Activated T-cell treated with anti-CD3 and anti-CD28 coated beads for 1 hour (primary cell): ENCODE results near the gene R3HDM2.
A peak's percentile ranks its signal among the peaks of the same experiment; 100 is the strongest.

Experiments used
- DNase-seq: peaks from one replicate; pipeline ENCODE4 v3.0.0-alpha.2; 2020; ENCODE audit warnings: low read depth

R3HDM2 gene

DNA sequence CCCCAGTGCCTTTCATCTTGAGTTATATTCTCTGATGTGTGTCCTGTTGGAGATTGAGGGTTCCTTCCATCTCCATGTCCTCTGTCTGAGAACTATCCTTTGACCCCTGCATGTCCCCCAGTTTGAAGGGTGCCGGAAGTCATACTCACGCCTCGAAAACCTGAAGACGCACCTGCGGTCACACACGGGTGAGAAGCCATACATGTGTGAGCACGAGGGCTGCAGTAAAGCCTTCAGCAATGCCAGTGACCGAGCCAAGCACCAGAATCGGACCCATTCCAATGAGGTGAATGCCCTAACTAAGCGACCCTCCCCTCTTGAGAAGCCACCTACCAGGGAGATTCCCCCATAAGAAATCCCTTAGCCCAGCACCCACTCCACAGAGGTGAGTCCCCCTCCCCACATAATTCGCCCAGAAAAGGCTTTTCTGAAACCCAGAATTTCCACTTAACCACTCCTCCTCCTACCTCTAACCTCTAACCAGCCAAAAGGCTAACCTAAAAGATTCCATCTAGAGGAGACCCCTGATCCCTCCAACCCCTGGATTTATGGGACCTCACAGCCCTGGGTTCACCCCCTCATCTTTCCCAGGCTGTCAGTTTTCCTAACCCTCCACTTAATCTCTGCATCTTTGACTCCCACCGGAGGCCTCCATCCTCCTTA, 36.5 kb upstream of the R3HDM2 start:
- DNase-seq, result no peak

DNA sequence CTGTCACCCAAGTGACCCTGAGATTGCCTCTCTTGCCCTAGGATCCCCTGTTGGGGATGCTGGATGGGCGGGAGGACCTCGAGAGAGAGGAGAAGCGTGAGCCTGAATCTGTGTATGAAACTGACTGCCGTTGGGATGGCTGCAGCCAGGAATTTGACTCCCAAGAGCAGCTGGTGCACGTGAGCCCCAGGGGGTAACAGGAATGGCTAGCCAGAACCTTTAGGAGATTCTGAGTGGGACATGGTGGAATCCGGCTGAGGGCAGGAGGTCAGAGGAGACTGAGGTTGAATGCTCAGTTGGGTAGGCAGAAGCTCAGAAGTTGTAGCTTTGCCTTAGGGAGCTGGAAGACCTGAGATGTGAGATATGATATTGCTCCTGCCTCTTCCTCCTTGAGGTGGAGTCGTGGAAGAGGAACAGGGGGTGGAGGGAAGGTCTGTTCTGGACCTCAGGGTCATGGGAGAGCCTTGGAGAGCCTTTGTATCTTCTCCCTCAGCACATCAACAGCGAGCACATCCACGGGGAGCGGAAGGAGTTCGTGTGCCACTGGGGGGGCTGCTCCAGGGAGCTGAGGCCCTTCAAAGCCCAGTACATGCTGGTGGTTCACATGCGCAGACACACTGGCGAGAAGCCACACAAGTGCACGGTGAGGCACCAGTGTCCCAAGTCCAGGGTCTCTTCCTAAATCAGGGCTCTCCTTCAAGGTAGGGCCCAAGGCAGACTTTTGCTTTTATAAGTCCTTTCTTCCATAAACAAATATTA, 35.1 kb upstream of the R3HDM2 start:
- DNase-seq, result no peak

DNA sequence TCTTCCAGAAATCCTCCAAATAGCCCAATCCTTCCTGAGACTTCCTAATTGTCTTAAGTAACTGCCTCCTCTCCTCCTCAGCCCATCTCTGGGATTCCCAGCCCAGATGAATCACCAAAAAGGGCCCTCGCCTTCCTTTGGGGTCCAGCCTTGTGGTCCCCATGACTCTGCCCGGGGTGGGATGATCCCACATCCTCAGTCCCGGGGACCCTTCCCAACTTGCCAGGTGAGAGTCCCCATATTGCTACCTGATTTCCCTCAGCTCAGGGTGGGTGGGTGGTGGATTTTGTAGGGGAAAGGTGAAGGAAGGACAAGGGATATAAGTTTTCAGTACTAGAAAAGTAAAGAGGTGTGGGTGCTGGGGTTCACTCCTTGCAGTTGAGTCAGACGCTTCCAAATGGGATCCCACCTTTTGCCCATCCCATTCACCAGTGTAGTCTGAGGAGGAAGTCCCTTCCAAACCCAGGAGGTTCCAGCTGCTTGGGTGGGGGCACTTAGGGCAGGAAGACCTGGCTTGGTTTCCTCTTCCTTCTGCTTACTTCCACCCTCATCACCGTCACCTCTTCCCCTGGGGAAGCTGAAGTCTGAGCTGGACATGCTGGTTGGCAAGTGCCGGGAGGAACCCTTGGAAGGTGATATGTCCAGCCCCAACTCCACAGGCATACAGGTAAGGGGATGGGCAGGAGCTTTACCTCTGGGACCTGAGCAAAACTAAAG, 34.3 kb upstream of the R3HDM2 start:
- no peak for DNase-seq

DNA sequence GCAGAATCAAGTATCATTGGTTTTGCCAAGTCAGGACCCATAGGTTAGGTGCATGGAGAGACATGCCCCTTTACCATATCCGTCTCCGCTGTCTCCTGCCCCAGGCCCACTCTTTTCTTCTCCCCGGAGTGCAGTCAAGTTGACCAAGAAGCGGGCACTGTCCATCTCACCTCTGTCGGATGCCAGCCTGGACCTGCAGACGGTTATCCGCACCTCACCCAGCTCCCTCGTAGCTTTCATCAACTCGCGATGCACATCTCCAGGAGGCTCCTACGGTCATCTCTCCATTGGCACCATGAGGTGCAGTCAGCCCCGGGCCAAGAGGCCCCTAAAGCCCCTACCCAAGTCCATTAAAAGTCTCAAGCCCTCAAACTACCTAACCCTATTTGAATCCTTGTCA, 33.7 kb upstream of the R3HDM2 start:
- no peak for DNase-seq

DNA sequence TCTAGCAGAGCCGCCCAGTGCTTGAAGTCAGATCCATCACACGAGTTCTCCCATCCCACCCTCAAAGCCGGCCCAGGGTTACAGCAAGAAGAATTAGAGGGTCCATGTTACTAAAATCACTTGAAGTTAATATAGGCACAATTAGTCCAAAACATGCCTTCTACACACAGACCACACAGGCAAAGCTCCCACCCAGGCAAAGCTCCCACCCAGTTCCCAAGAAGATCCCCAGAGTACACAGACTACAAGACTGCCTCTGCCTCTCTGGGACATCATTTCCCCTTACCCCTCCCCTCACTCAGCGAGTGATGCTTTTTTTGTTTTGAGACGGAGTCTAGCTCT, 32.0 kb upstream of the R3HDM2 start:
- DNase-seq, result no peak

DNA sequence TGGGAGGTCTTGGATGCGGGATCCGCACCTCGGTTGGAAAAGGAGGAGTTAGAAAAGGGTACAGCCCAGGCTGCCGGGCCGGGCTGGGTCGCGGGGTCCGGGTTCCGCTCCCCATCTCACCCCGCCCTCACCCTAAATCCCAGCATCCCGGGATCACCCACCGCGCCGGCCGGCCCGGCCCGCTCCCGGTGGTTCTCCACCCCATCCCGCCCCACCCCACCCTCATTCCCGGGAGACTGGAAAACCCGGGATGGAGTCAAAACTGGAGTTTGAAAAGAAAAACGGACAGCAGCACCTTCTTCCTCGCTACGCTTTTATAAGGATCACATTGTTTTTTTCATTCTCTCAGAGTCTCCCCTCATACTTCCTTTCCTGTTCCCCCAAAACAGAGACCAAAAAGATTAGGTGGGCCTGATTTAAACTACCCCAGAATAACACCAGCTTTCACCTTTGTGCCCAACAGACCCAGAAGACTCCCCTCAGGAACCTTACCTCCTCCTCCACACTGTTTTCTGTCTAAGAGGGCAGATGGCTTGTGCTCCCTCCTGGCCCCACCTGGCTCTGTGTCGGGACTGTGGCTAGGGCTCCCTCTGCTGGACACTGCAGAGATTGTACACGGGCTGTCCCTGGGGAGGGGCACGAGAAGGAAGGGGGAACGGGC, 31.5 kb upstream of the R3HDM2 start:
- peak; percentile 83 for DNase-seq

DNA sequence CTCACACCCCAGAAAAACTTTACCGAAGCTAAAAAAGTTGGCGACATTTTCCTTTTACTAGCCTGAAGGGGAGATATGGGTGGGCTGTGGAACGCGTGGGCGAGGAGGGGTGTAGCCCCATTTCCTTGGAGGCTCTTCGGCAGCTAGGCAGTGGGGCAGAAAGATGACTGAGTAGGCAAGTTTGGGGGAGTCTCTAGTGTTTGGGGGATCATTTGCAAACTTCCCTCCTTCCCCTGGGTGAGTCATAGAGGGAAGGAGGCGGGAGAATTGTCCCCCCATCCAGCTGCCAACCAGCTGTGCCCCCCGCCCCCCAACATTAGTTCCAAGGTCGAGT, 31.0 kb upstream of the R3HDM2 start:
- DNase-seq, result no peak

DNA sequence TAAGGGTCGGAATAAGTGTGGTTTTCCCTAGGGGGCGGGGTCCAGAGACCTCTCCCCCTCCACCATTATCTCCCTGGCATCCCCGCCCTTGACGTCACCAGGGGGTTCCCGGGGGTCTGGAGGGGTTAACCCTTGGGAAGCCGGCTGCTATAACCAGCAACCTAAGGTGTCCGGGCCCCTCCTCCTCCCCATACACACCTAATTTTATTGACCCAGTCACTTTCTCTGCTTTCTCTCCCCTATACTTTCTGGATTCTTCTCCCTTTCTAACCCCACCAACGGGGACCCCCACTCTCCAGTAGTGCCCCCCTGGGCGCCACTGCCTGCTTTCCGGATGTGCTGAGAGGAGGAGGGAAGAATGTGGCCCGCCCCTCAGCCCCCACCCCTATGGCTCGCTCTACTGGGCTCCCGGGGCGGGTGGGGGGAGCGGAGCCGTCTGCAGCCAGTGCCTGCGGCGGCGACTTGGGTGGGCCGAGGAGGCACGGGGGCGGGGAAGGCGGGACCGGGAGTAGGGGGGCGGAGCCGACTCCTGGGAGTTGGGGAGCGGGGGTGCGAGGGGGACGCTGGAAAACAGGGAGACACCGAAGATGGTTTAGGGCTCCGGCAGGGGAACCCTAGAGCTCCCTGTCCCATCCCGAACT, 30.6 kb upstream of the R3HDM2 start:
- DNase-seq, result no peak

DNA sequence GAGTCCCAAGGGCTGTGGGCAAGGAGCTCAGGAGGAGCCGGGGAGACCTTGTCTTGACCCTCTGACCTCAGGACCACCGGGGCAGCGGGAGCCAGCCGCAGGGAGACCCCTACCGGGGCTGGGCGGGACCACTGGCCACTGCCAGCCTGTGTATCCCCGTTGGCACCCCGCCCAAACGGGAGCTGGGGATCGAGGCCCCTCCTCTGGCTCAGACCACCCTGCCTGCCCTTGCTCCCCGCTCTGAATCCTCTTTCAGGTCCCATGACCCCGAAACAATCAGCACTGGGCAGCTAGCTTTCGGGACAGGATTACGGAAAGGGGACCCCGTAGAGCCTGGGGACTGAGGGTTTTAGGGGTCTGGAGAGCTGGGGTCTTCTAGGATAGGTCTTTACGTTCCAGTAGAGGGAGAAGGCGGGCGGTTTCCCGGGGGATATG, 30.0 kb upstream of the R3HDM2 start:
- DNase-seq, result no peak

DNA sequence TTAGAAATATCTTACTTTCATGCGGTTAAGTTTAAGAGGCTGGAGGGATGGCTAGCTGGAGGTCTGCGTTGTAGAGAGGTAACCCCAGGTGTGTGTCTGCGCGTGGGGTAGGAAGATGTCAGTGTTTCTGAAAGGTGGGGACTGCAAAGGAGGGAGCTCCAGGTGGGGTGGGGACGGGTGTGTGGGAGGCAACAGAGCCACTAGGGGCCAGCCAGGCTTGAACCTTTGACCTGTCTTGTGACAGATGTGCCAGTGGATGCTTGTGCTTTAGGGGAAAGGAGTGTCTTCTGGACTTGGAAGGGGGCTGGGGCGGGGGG, 29.6 kb upstream of the R3HDM2 start:
- no peak for DNase-seq

DNA sequence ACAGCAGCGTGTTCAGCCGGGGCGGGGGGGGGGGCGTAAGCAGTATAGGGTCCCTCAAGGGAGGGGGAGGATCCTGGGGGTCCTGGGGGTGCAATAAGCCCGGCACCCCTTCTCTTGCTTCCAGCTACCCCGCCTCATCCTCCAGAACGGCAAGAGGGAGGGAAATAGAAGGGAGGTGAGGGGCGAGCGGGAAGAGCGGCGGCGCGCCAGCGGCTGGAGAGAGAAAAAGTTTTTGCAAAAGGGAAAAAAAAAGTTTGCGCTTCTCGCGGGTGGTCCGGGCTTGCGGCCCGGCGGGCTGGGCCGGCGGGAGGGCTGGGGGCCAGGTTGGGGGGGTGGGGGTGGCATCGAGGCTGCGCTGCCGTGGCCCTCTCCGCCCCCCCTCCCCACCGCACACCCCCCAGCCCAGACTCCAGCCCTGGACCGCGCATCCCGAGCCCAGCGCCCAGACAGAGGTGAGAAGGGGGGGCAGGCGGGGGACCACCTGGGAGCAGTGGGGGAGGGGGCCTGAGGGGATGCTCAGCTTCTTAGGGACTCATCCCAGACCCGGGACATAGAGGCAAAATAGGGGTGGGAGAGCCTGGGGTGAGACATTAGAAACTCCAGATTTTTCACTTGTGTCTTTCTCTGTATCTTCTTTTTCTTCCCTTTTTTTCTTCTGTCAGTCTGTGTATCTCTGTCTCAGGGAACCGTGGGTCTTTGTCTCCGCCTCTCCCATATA, 29.1 kb upstream of the R3HDM2 start, which contains the start of gene GLI1:
GLI1 (plus strand) TSS at position 36 of the 718 bp plus-strand sequence. CDS start 3,907 bp downstream, outside the sequence.
- DNase-seq, result peak; percentile 53

DNA sequence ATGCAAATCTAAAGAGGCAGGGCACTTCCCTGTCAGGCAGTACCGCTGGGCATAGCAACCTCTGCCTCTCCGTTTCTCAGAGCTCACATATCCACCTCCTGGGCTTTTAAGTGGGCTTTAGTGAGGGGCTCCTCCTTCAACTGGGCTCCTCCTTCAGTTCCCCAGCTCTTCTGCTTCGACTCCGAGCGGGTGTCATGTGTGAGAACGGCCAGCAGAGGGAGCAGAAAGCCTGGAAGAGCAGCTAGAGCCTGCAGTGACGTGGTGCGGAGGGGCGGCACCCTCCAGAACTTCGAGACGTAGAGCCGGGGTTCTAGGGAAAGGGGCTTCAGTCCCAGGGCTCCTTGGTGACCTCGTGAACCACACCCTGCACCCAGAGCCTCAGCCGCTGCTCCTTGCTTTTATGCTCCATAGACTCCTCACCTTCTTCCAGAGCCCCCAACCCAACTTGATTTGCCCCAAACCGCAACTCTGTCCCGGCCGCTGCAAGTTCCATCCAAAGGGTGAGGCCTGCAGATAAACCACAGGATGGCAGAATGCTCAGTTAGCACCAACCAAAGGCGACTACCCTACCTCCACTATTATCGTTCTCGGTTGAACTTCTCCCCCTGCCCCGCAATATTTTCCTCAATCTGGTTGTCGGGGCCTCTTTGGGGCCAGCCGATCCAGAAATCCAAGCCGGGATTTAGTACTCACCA, 28.4 kb upstream of the R3HDM2 start:
- peak; percentile 88 for DNase-seq

DNA sequence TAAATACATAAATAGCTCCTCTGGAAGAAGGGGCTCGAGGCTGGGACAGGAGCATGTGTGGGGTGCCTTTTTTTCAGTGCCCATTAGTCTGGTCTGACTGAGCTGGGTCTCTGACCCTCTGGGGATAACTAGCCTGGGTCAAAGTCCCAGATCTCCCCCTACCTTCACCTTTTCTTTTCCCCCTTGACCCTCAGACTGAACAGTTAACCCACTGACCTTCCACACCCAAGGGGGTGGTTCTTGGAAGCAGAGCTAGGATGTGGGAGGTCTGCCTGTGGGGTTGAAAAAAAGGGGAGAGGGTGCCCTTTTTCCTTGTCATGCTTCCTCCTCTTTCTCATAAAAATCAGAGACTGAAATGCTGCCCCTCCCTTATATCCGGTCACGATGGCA, 27.8 kb upstream of the R3HDM2 start:
- DNase-seq, result no peak

DNA sequence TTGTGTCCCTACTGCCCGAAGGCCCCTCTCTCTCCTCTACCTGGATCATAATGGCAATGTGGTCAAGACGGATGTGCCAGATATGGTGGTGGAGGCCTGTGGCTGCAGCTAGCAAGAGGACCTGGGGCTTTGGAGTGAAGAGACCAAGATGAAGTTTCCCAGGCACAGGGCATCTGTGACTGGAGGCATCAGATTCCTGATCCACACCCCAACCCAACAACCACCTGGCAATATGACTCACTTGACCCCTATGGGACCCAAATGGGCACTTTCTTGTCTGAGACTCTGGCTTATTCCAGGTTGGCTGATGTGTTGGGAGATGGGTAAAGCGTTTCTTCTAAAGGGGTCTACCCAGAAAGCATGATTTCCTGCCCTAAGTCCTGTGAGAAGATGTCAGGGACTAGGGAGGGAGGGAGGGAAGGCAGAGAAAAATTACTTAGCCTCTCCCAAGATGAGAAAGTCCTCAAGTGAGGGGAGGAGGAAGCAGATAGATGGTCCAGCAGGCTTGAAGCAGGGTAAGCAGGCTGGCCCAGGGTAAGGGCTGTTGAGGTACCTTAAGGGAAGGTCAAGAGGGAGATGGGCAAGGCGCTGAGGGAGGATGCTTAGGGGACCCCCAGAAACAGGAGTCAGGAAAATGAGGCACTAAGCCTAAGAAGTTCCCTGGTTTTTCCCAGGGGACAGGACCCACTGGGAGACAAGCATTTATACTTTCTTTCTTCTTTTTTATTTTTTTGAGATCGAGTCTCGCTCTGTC, 26.1 kb upstream of the R3HDM2 start:
- no peak for DNase-seq

DNA sequence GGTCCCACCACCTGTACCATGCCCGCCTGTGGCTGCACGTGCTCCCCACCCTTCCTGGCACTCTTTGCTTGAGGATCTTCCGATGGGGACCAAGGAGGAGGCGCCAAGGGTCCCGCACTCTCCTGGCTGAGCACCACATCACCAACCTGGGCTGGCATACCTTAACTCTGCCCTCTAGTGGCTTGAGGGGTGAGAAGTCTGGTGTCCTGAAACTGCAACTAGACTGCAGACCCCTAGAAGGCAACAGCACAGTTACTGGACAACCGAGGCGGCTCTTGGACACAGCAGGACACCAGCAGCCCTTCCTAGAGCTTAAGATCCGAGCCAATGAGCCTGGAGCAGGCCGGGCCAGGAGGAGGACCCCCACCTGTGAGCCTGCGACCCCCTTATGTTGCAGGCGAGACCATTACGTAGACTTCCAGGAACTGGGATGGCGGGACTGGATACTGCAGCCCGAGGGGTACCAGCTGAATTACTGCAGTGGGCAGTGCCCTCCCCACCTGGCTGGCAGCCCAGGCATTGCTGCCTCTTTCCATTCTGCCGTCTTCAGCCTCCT, 25.4 kb upstream of the R3HDM2 start:
- DNase-seq, result no peak

DNA sequence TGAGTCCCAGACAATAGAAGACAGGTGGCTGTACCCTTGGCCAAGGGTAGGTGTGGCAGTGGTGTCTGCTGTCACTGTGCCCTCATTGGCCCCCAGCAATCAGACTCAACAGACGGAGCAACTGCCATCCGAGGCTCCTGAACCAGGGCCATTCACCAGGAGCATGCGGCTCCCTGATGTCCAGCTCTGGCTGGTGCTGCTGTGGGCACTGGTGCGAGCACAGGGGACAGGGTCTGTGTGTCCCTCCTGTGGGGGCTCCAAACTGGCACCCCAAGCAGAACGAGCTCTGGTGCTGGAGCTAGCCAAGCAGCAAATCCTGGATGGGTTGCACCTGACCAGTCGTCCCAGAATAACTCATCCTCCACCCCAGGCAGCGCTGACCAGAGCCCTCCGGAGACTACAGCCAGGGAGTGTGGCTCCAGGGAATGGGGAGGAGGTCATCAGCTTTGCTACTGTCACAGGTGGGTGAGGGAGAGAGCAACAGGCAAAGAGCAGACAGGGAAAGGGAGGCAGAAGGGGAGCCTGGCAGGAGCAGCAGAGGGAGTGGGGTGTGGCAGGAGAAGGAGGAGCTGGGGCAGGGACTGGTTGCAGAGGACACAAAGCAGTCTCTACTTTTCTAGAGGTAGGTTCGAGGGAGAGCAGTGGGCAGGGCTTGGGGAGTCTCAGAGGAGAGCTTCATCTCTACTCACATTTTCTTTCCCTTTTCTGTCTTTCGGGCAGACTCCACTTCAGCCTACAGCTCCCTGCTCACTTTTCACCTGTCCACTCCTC, 24.7 kb upstream of the R3HDM2 start:
- no peak for DNase-seq

DNA sequence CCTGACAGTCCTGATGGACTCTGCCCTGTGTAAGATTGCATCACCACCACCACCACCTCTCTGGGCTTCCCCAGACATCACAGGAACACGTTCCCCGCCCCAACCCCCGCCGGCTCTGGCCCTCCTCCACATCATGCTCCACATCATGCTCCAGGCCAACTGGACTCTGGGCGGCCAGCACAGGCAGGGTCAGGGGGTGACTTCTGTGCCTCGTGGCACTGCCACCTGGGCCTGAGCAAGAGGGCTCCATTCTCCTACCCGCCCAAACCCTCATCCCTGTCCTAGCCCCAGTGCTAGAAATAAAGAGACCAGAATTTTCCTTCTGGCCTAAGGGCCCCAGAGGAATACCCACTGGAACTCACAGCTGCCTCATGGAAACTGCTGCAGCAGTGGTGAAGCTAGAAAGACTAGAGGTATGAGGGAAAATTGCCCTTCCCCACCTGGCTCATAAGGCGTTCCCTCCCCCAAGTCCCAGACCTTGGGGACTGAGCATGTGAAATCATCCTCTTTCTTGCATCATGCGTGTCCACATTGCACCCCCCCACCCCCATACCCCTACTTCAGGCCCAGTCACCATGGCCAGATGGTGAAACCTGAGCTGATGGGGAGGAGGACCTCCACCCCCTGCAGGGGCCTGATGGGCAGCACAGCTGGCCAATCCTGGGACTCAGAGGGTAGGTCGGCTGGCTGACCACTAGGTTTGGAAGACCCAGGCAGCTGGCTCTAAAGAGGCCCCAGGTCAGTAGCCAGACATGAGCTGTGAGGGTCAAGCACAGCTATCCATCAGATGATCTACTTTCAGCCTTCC, 23.9 kb upstream of the R3HDM2 start, which contains the start of gene INHBE:
INHBE (plus strand) TSS at position 742 of the 808 bp plus-strand sequence. CDS start 230 bp downstream, outside the sequence.
- no peak for DNase-seq

DNA sequence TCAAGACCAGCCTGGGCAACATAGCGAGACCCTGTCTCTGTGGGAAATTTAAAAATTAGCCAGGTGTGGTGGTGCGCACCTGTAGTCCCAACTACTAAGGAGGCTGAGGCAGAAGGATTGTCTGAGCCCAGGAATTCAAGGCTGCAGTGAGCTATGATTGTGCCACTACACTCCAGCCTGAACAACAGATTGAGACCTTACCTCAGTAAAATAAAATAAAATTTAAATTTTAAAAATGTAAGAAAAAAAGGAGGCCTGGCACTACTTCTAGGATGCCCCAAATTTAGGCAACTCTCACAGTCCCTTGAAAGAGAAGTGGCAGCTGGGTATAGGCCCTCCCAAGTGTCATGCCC, 23.3 kb upstream of the R3HDM2 start:
- no peak for DNase-seq
